Mesendoderm (in vitro differentiated cells): Measurements from ENCODE around the gene PARVB.

Experiments
- DNase-seq: peaks from one replicate; pipeline ENCODE4 v3.0.0; 2013
- H2AK5ac ChIP-seq: 2 replicates; pipeline ENCODE4 v1.6.1; 2013; ENCODE audit warnings: low read length, inconsistent platforms
- H2BK120ac ChIP-seq: 2 replicates; pipeline ENCODE4 v1.6.1; 2013; ENCODE audit warnings: low read depth, mild to moderate bottlenecking, low read length, moderate library complexity, mixed read lengths
- H2BK15ac ChIP-seq: replicated peaks from 2 replicates; pipeline ENCODE4 v1.6.1; 2013; ENCODE audit warnings: low read depth, mild to moderate bottlenecking, moderate library complexity
- H2BK5ac ChIP-seq: 2 replicates; pipeline ENCODE4 v1.6.1; 2013; ENCODE audit warnings: low read length, inconsistent platforms
- H3K18ac ChIP-seq: 2 replicates; pipeline ENCODE4 v1.6.1; 2013; ENCODE audit warnings: mild to moderate bottlenecking, low read length, mixed read lengths
- H3K23ac ChIP-seq: one replicate; pipeline ENCODE4 v1.6.1; 2013; ENCODE audit warnings: low read length
- H3K27ac ChIP-seq: 2 replicates; pipeline ENCODE4 v1.5.1; 2013; ENCODE audit warnings: low read depth, mild to moderate bottlenecking, inconsistent platforms, low read length, moderate library complexity
- H3K27me3 ChIP-seq: 2 replicates; pipeline ENCODE4 v1.6.1; 2013; ENCODE audit warnings: low read length, control low read depth, mild to moderate bottlenecking, inconsistent platforms; ENCODE audit not compliant: insufficient read depth, poor library complexity
- H3K36me3 ChIP-seq: 2 replicates; pipeline ENCODE4 v1.6.1; 2013; ENCODE audit warnings: low read length, inconsistent platforms; ENCODE audit not compliant: control insufficient read depth, insufficient read depth
- H3K4ac ChIP-seq: one replicate; pipeline ENCODE4 v1.6.1; 2013; ENCODE audit warnings: low read depth, mild to moderate bottlenecking, low read length, moderate library complexity
- H3K4me1 ChIP-seq: 2 replicates; pipeline ENCODE4 v1.6.1; 2013; ENCODE audit warnings: low read depth, low read length, inconsistent platforms; ENCODE audit not compliant: control insufficient read depth
- H3K4me2 ChIP-seq: 2 replicates; pipeline ENCODE4 v1.6.1; 2013; ENCODE audit warnings: low read length
- H3K4me3 ChIP-seq: 2 replicates; pipeline ENCODE4 v1.5.1; 2013; ENCODE audit warnings: mild to moderate bottlenecking, low read length
- H3K56ac ChIP-seq: one replicate; pipeline ENCODE4 v1.6.1; 2013; ENCODE audit warnings: low read length
- H3K79me1 ChIP-seq: 2 replicates; pipeline ENCODE4 v1.6.1; 2013; ENCODE audit warnings: low read length, inconsistent platforms
- H3K79me2 ChIP-seq: 2 replicates; pipeline ENCODE4 v1.6.1; 2013; ENCODE audit warnings: mild to moderate bottlenecking, low read length; ENCODE audit not compliant: control insufficient read depth, insufficient read depth
- H3K9ac ChIP-seq: 2 replicates; pipeline ENCODE4 v1.6.1; 2013; ENCODE audit warnings: low read length, inconsistent platforms
- H4K5ac ChIP-seq: one replicate; pipeline ENCODE4 v1.6.1; 2013; ENCODE audit warnings: low read length
- H4K8ac ChIP-seq: one replicate; pipeline ENCODE4 v1.6.1; 2013; ENCODE audit warnings: low read depth, mild to moderate bottlenecking, control low read depth, low read length, moderate library complexity
- WGBS: extraction: QIAGEN DNeasy Blood & Tissue Kit; methylation state at CpG from one replicate; pipeline ENCODE4 v1.1.7; 2013; ENCODE audit warnings: low lambda C conversion rate, missing lambda C conversion rate; ENCODE audit not compliant: insufficient coverage; ENCODE audit errors: extremely low coverage; 5-methylcytosine and 5-hydroxymethylcytosine counted together

The PARVB gene

DNA sequence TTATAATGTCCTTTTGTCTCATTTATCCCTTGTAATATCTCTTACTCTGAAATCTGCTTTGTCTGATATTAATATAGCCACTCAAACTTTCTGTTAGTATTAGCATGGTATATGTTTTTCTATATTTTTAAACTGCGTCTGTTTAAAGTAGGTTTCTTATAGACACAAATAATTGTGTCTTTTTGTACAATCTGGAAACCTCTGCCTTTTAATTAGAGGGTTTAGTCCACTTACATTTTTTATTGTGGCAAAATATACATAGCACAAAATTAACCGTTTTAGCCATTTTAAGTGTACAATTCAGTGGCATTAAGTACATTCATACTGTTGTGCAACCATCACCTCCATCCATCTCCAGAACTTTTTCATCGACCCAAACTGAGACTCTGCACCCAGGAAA is 185.2 kb downstream of the PARVB start:
- no peak overlapping the region for H4K8ac ChIP-seq
- no peak overlapping the region for H3K27ac ChIP-seq
- no peaks in the 10 kb centered on the region for H3K4me1 ChIP-seq
- DNase-seq: no peak
- H3K79me1 ChIP-seq: no peaks in the 10 kb centered on the region
- H3K18ac ChIP-seq: no peak overlapping the region
- H3K4ac ChIP-seq: no peak overlapping the region
- H3K9ac ChIP-seq: no peak overlapping the region
- no peaks in the 10 kb centered on the region for H3K27me3 ChIP-seq
- H3K79me2 ChIP-seq: no peaks in the 10 kb centered on the region
- H2BK120ac ChIP-seq: no peak overlapping the region
- H2BK15ac ChIP-seq: no peak overlapping the region
- no peak overlapping the region for H2AK5ac ChIP-seq
- no peaks in the 10 kb centered on the region for H3K36me3 ChIP-seq
- no CpG with 5 or more reads among the region's 3 CpGs for WGBS
- no peak overlapping the region for H3K23ac ChIP-seq
- H3K4me2 ChIP-seq: no peak overlapping the region
- H3K4me3 ChIP-seq: no peak overlapping the region
- H4K5ac ChIP-seq: no peak overlapping the region
- no peak overlapping the region for H3K56ac ChIP-seq
- no peak overlapping the region for H2BK5ac ChIP-seq

DNA sequence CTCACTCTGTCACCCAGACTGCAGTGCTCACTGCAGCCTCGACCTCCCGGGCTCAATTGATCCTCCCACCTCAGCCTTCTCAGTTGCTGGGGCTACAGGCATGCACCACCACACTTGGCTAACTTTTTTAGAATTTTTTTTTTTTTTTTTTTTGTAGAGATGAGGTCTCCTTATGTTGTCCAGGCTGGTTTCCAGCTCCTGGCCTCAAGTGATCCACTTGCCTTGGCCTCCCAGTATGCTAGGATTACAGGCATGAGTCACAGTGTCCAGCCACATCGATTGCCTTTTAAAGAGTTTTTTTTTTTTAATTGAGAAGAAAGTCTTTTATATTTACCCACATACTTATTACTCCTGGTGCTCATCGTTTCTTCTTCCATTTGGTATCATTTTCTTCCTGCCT is 186.6 kb downstream of the PARVB start:
- no peak overlapping the region for H2AK5ac ChIP-seq
- no peak overlapping the region for H3K4me3 ChIP-seq
- no peak overlapping the region for H4K8ac ChIP-seq
- H3K27ac ChIP-seq: no peak overlapping the region
- H3K36me3 ChIP-seq: no peaks in the 10 kb centered on the region
- H3K23ac ChIP-seq: no peak overlapping the region
- H4K5ac ChIP-seq: no peak overlapping the region
- H3K18ac ChIP-seq: no peak overlapping the region
- H3K27me3 ChIP-seq: no peaks in the 10 kb centered on the region
- no peaks in the 10 kb centered on the region for H3K79me2 ChIP-seq
- H3K56ac ChIP-seq: no peak overlapping the region
- no peak for DNase-seq
- H3K9ac ChIP-seq: no peak overlapping the region
- H2BK120ac ChIP-seq: no peak overlapping the region
- H3K79me1 ChIP-seq: no peaks in the 10 kb centered on the region
- WGBS: no CpG with 5 or more reads among the region's 4 CpGs
- H3K4me1 ChIP-seq: no peaks in the 10 kb centered on the region
- H2BK15ac ChIP-seq: no peak overlapping the region
- H3K4me2 ChIP-seq: no peak overlapping the region
- H3K4ac ChIP-seq: no peak overlapping the region
- no peak overlapping the region for H2BK5ac ChIP-seq

DNA sequence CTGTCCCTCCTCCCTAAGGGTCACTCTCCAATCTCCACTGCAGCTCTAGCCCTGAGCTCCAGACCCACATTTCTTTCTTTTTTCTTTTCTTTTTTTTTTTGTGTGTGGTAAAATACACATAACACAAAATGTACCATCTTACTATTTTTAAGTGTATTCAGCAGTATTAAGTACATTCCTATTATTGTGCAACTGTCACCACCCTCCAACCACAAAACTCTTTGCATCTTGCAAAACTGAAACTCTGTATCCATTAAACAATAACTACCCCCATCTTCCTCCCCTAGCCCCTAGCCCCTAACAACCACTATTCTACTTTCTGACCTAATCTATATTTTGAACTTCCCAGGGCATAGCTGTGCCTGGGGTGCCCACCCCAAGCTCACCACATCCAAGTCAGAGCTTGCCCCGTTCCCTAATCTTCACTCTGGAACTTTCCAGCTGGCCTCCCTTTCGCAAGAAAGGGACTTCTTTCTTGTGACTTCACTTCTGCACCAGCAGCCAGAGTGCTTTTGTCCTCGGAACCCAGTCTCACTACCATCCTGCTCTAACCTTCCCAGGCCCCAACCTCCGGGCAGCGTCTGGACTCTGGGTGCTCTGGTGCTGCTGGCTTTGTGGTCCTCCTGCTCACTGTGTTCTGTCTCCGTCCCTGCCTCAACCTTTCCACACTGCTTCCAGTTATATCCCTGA is 187.3 kb downstream of the PARVB start:
- Histone ChIP-seq H3K4me1 (no peaks in the 10 kb centered on the region), H3K23ac (no peak overlapping the region), H3K4ac (no peak overlapping the region), H3K56ac (no peak overlapping the region), H3K79me1 (no peaks in the 10 kb centered on the region), H2BK5ac (no peak overlapping the region), H2BK120ac (no peak overlapping the region), H3K18ac (no peak overlapping the region), H4K5ac (no peak overlapping the region), H3K4me2 (no peak overlapping the region), H2AK5ac (no peak overlapping the region), H3K27ac (no peak overlapping the region), H2BK15ac (no peak overlapping the region), H3K4me3 (no peak overlapping the region), H3K36me3 (no peaks in the 10 kb centered on the region), H3K9ac (no peak overlapping the region), H3K79me2 (no peaks in the 10 kb centered on the region), H4K8ac (no peak overlapping the region), H3K27me3 (no peaks in the 10 kb centered on the region)
- no CpG with 5 or more reads among the region's 6 CpGs for WGBS
- DNase-seq: no peak

DNA sequence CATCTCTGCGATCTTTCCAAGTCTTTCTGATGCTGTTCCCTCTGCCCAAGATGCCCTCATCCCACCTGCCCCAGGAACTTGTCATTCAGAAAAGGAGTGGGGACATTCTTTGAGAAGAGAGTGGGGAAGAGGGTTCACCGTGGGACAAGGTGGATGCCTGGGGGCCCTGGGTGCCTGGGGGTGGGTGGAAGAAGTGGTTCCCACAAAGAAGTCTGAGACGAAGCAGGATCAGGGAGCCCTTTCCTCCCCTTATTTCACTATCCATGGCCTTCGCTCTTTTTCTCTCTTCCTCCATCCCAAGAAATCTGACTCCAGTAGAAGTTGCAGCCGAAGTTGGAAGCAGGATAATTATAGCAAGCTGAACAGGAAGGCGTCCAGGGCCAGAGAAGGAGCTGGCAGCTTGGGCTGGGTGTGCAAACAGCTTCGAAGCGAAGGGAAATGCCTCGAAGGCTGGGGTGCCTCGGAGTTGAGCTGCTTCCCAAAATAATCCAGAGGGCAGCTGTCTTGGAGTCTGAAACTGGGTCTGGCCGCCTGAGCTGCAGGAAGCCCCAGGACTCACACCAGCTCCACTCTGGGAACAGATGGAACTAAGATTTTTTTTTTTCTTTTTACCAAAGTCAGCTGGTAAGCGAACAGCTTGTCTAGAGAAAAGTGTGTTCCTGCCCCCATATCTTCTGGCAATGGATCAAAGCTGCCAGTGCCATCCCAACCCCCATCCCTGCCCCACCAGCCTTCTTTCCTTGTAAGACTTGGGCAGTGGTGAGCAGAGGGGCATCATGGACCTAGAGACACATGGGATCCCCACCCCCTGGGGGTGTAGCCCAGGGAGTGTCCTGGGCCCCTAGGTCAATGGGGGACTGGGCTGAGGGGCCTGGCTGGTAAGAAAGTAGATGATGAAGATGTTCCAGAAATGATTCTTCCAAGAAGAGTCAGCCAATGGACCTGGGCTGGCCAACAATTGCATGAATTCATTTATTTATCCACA is 188.1 kb downstream of the PARVB start:
- no peak overlapping the region for H2BK120ac ChIP-seq
- H3K4me2 ChIP-seq: no peak overlapping the region
- no peak overlapping the region for H2BK5ac ChIP-seq
- no peak overlapping the region for H3K23ac ChIP-seq
- no peaks in the 10 kb centered on the region for H3K79me2 ChIP-seq
- H3K36me3 ChIP-seq: no peaks in the 10 kb centered on the region
- H3K9ac ChIP-seq: no peak overlapping the region
- H3K79me1 ChIP-seq: no peaks in the 10 kb centered on the region
- H3K56ac ChIP-seq: no peak overlapping the region
- H3K4me3 ChIP-seq: no peak overlapping the region
- H3K27me3 ChIP-seq: no peaks in the 10 kb centered on the region
- no peak for DNase-seq
- H3K4ac ChIP-seq: no peak overlapping the region
- no peaks in the 10 kb centered on the region for H3K4me1 ChIP-seq
- no CpG with 5 or more reads among the region's 12 CpGs for WGBS
- no peak overlapping the region for H2AK5ac ChIP-seq
- no peak overlapping the region for H4K8ac ChIP-seq
- no peak overlapping the region for H3K18ac ChIP-seq
- H4K5ac ChIP-seq: no peak overlapping the region
- no peak overlapping the region for H2BK15ac ChIP-seq
- no peak overlapping the region for H3K27ac ChIP-seq

DNA sequence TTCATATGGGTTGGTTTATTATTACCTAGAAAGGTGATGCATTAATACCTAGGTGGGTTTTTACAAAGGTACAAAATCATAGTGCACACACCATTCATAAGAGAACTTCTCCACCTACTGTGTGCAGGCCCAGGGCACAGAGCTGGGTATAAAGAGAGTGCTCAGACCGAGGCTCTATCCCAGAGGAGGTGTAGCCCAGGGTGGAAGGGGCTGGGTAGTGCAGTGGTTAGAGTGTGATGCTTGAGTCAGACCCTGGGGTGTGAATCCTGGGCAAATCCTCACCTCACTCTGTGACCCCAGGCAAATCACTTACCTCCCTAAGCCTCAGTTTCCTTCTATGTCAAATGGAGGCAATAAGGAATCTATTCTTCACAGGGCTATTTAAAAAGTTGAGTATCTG is 188.8 kb downstream of the PARVB start:
- no peak for DNase-seq
- H3K18ac ChIP-seq: no peak overlapping the region
- H3K9ac ChIP-seq: no peak overlapping the region
- no peak overlapping the region for H3K4me3 ChIP-seq
- H2BK5ac ChIP-seq: no peak overlapping the region
- no peak overlapping the region for H3K23ac ChIP-seq
- H3K4me1 ChIP-seq: no peaks in the 10 kb centered on the region
- no peak overlapping the region for H2BK120ac ChIP-seq
- H3K4ac ChIP-seq: no peak overlapping the region
- H3K4me2 ChIP-seq: no peak overlapping the region
- no peaks in the 10 kb centered on the region for H3K79me1 ChIP-seq
- no peak overlapping the region for H4K8ac ChIP-seq
- H3K27ac ChIP-seq: no peak overlapping the region
- no peak overlapping the region for H3K56ac ChIP-seq
- WGBS: no CpG with 5 or more reads among the region's 1 CpG
- no peak overlapping the region for H4K5ac ChIP-seq
- H2BK15ac ChIP-seq: no peak overlapping the region
- H3K36me3 ChIP-seq: no peaks in the 10 kb centered on the region
- H3K79me2 ChIP-seq: no peaks in the 10 kb centered on the region
- H2AK5ac ChIP-seq: no peak overlapping the region
- no peaks in the 10 kb centered on the region for H3K27me3 ChIP-seq
